Hepatocyte (in vitro differentiated cells): ENCODE data around the gene KLHL26.

Source experiments
- CTCF ChIP-seq: fragments of 200-600 bp; sonication (generic); IDR thresholded peaks from 2 replicates; pipeline ENCODE4 v1.5.1; 2016; ENCODE audit warnings: antibody characterized with exemption, mild to moderate bottlenecking; ENCODE audit not compliant: poor library complexity
- EZH2 ChIP-seq: fragments of 200-600 bp; sonication (generic); IDR thresholded peaks from 2 replicates; pipeline ENCODE4 v1.6.1; 2016; ENCODE audit warnings: antibody characterized with exemption, mild to moderate bottlenecking, borderline replicate concordance
- EZH2phosphoT487 ChIP-seq: fragments of 200-600 bp; sonication (generic); IDR thresholded peaks from one replicate; pipeline ENCODE4 v1.6.1; 2018; ENCODE audit warnings: antibody characterized with exemption, mild to moderate bottlenecking, low read depth, moderate library complexity; ENCODE audit not compliant: unreplicated experiment, severe bottlenecking

- TF ChIP-seq CTCF, result no peak
- no peak for TF ChIP-seq EZH2phosphoT487
- TF ChIP-seq EZH2, result no peak
Observed at GRCh38 chr19:18719541-18719940, 82.7 kb downstream of the KLHL26 start.
